ENCODE results near the gene PSMA3.

DNA sequence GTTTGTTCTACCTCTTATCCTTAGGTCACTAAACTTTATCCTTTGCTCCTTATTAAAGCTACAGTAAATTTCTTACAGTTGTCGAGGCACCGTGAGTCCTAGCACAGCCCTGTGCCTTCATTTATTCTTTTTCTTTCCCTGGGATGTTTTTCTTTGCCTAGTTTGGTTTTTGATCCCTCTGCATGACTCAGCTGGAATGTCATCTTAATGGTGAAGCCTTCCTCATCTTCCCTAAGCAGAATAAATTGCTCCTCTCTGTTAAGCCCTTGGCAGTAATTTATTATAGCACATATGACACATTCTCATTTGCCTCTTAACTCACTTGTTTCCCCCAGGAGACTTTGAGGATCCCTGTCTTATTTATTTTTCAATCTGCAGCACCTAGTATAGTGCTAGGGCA lies 28.1 kb upstream of the PSMA3 start:
- TF ChIP-seq CTCF (IDR thresholded peaks at IDR 0.05; ENCODE audit: low read depth, low read length) (no peak), POLR2A (IDR thresholded peaks at IDR 0.05; ENCODE audit: extremely low read depth, insufficient read length) (no peak), MYC (IDR thresholded peaks at IDR 0.05; ENCODE audit: low read depth, low read length) (no peak)
- TF ChIP-seq, protein P1, sequence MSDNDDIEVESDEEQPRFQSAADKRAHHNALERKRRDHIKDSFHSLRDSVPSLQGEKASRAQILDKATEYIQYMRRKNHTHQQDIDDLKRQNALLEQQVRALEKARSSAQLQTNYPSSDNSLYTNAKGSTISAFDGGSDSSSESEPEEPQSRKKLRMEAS (IDR thresholded peaks at IDR 0.05; ENCODE audit: low read depth, low read length), result no peak
